Measurements from ENCODE around the gene ZNF74.

The ZNF74 gene

DNA sequence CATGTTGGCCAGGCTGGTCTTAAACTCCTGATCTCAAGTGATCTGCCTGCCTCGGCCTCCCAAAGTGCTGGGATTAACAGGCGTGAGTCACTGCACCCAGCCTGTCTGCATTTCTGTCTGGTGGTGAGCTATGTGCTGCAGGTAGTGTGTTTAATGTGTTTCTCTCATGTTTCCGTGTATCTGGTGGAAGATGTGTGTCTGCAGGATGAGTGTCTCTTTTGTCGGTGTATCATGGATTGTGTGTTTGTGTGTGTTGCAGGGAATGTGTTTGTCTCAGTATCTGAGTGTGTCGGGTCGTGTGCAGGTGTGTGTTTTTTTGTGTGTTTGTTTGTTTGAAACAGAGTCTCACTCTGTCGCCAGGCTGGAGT, 27.5 kb downstream of the ZNF74 start:
- no peak overlapping the region for H3K27ac ChIP-seq
- H3K9me3 ChIP-seq, result no peaks in the 10 kb centered on the region
- no peaks in the 10 kb centered on the region for H3K36me3 ChIP-seq
- H3K4me3 ChIP-seq (ENCODE audit: low read depth in 1 of 2, low read length in 1 of 2), result no peak overlapping the region
- H3K27me3 ChIP-seq, result peaks cover 65% of the 10 kb centered on the region
- TF ChIP-seq, protein P1, sequence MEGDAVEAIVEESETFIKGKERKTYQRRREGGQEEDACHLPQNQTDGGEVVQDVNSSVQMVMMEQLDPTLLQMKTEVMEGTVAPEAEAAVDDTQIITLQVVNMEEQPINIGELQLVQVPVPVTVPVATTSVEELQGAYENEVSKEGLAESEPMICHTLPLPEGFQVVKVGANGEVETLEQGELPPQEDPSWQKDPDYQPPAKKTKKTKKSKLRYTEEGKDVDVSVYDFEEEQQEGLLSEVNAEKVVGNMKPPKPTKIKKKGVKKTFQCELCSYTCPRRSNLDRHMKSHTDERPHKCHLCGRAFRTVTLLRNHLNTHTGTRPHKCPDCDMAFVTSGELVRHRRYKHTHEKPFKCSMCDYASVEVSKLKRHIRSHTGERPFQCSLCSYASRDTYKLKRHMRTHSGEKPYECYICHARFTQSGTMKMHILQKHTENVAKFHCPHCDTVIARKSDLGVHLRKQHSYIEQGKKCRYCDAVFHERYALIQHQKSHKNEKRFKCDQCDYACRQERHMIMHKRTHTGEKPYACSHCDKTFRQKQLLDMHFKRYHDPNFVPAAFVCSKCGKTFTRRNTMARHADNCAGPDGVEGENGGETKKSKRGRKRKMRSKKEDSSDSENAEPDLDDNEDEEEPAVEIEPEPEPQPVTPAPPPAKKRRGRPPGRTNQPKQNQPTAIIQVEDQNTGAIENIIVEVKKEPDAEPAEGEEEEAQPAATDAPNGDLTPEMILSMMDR (IDR thresholded peaks at IDR 0.05), result no peak
- H3K4me1 ChIP-seq (ENCODE audit: control insufficient read depth in 1 of 2, insufficient read depth in 1 of 2, low read depth in 1 of 2, low read length in 1 of 2), result peaks cover 10 to 12% of the 10 kb centered on the region in 2 experiments

DNA sequence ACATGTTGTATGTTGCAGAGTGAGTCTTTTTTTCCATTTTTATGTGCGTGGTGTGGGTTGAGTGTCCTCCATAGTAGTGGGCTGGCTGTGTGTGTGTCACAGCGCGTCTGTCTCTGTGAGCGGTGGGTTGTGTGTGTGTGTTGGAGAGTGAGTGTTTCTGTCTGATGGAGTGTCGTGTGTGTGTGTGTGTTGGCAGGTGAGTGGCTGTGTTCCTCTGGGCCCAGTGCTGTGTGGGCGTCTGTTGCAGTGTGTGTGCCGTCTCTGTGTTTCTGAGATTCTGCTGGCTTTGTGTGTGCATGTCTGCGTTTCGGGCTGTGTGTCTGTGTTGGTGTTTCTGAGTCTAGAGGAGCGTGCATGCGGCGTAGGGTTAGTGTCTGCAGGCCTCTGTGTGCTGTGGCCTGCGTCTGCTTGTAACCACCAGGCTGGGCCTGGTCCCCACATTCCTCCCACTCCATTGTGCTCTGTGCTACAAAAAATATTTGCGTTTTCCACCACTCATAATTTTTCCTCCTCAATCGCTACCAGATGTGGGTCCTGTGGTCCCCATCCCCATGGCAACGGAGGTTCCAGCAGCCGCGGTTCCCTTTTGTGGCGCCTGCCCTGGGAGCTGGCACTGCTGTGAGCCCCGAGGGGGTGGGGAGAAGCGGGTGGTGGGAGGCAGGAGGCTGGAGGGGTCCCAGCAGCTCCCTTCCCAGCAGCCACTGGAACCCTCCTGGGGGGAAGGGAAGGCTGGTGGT, 28.5 kb downstream of the ZNF74 start:
- Histone ChIP-seq H3K27ac (no peak overlapping the region), H3K36me3 (no peaks in the 10 kb centered on the region), H3K4me3 (ENCODE audit: low read depth in 1 of 2, low read length in 1 of 2) (no peak overlapping the region), H3K27me3 (peaks cover 75% of the 10 kb centered on the region), H3K9me3 (no peaks in the 10 kb centered on the region), H3K4me1 (ENCODE audit: control insufficient read depth in 1 of 2, insufficient read depth in 1 of 2, low read depth in 1 of 2, low read length in 1 of 2) (peaks cover 10 to 12% of the 10 kb centered on the region in 2 experiments)
- TF ChIP-seq, protein P1 (IDR thresholded peaks at IDR 0.05), result no peak

DNA sequence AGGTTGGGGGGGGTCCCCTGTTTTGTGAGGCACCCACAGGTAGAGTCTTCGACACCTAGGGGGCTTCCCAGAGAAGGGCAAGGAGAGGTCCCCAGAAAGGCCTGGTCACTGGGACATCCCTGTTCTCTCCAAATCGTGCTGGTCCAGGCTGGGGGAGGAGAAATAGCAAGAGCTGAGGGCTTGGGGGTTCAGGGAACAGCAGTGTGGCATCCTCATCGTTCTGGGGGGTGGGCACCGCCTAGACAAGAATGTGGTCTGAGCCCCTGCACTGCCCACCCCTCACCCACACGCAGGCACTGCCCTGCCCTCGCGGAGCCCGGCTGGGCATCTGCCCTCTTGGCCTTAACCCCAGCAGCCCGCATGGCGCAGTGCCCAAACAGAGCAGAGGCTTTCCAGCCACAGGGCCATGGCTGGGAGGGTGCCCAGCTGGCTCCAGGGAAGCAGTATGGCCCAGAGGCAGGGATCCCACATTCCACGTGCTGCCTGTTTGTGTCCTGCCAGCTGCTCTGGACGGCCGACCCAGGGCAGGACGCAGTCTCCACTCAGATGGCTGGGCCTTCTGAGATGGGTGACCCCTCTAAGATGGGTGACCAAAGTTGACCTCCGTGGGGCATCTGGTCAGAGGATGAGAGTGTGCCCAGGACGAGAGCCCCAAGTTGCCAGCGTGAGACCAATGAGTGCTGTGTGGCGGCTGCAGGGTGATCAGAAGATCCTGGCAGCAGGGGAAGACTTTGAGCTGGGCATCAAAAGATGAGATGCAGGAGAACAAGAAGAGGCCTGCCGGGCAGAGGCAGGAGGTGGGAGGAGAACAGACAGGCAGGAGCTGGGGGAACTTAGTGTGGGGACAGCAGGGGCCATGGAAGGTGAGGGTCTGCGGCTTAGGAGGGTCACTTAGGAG, 29.3 kb downstream of the ZNF74 start:
- Histone ChIP-seq H3K27me3 (peaks cover 83% of the 10 kb centered on the region), H3K4me3 (ENCODE audit: low read depth in 1 of 2, low read length in 1 of 2) (no peak overlapping the region), H3K36me3 (no peaks in the 10 kb centered on the region), H3K27ac (no peak overlapping the region), H3K9me3 (no peaks in the 10 kb centered on the region), H3K4me1 (ENCODE audit: control insufficient read depth in 1 of 2, insufficient read depth in 1 of 2, low read depth in 1 of 2, low read length in 1 of 2) (peaks cover 6 to 8% of the 10 kb centered on the region in 2 experiments)
- TF ChIP-seq, protein P1 (IDR thresholded peaks at IDR 0.05), result no peak

DNA sequence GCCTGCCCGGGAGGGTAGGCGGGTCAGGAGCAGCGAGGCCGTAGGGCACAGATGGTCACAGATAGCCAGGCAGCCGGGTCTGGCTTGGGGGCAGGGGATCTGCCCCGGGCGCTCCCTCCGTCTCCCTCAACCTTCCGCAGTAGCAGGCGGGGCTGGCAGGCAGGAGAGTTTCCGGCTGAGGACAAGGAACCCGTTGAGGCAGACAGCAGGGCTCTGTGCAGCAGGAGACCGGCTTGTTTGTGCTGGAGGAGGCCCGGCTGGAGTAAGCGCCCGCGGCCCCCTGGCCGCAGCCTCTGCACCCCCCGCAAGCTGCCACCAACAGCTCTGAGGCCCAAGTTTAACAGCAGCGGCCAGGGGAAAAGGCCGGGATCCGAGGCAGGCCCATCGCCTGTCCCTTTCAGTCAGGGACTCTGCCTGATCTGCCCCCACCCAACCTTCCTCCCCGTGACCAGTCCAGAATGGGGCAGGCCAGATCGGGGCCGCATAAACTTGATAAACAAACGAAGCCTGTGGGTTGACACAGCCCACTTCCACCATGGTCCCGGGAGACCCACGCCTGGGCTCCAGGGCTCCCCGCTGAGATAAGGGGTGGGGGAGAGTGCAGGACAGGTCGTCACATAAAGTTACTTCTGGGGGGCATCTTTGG, 30.1 kb downstream of the ZNF74 start:
- Histone ChIP-seq H3K4me3 (ENCODE audit: low read depth in 1 of 2, low read length in 1 of 2) (no peak overlapping the region), H3K27ac (no peak overlapping the region), H3K27me3 (peaks cover 87% of the 10 kb centered on the region), H3K36me3 (no peaks in the 10 kb centered on the region), H3K9me3 (no peaks in the 10 kb centered on the region), H3K4me1 (ENCODE audit: control insufficient read depth in 1 of 2, insufficient read depth in 1 of 2, low read depth in 1 of 2, low read length in 1 of 2) (peaks cover 8 to 10% of the 10 kb centered on the region in 2 experiments)
- TF ChIP-seq, protein P1 (IDR thresholded peaks at IDR 0.05), result no peak

DNA sequence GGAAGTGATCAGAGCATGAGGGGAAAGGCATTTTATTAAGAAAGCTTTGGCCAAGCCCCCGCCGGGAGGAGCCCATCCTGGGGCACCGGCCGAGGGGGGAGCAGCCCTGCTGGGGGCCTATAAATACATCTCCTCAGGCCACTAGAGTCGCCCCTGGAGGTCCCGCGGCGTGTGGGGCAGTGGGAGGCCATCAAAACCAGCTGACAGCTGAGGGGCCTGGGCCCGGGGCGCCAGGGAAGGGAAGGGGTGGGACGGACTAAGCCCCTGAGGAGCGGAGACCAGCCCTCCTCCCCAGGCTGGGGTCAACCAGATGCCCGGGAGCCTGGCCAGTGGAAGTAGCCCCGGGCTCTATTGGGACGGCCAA, 30.6 kb downstream of the ZNF74 start:
- TF ChIP-seq, protein P1 (IDR thresholded peaks at IDR 0.05), result no peak
- Histone ChIP-seq H3K4me3 (ENCODE audit: low read depth in 1 of 2, low read length in 1 of 2) (no peak overlapping the region), H3K27me3 (peaks cover 92% of the 10 kb centered on the region), H3K36me3 (no peaks in the 10 kb centered on the region), H3K4me1 (ENCODE audit: control insufficient read depth in 1 of 2, insufficient read depth in 1 of 2, low read depth in 1 of 2, low read length in 1 of 2) (peaks cover 12 to 15% of the 10 kb centered on the region in 2 experiments), H3K9me3 (no peaks in the 10 kb centered on the region), H3K27ac (no peak overlapping the region)
